Astrocyte of the cerebellum (primary cell): Measurements from ENCODE around the gene OSGIN1.

Source experiments
- DNase-seq: peaks from one replicate; pipeline ENCODE4 v3.0.0-alpha.2; 2011; ENCODE audit warnings: low read depth
- H3K4me3 ChIP-seq: 2 replicates; pipeline ENCODE4 v1.5.1; 2011; ENCODE audit warnings: mild to moderate bottlenecking, low read depth, low read length, moderate library complexity
- in situ Hi-C: cut with HindIII; loops from 2 replicates; pipeline ENCODE4 v1.10.0; 2017; ENCODE audit warnings: low sequenced_read_pairs
- TF ChIP-seq, protein P1 (sequence below): IDR thresholded peaks from 2 replicates; pipeline ENCODE4 v1.5.1; 2012; ENCODE audit warnings: low read length, low read depth, moderate library complexity, mild to moderate bottlenecking; ENCODE audit errors: missing control alignments

OSGIN1 gene, protein sequence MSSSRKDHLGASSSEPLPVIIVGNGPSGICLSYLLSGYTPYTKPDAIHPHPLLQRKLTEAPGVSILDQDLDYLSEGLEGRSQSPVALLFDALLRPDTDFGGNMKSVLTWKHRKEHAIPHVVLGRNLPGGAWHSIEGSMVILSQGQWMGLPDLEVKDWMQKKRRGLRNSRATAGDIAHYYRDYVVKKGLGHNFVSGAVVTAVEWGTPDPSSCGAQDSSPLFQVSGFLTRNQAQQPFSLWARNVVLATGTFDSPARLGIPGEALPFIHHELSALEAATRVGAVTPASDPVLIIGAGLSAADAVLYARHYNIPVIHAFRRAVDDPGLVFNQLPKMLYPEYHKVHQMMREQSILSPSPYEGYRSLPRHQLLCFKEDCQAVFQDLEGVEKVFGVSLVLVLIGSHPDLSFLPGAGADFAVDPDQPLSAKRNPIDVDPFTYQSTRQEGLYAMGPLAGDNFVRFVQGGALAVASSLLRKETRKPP

DNA sequence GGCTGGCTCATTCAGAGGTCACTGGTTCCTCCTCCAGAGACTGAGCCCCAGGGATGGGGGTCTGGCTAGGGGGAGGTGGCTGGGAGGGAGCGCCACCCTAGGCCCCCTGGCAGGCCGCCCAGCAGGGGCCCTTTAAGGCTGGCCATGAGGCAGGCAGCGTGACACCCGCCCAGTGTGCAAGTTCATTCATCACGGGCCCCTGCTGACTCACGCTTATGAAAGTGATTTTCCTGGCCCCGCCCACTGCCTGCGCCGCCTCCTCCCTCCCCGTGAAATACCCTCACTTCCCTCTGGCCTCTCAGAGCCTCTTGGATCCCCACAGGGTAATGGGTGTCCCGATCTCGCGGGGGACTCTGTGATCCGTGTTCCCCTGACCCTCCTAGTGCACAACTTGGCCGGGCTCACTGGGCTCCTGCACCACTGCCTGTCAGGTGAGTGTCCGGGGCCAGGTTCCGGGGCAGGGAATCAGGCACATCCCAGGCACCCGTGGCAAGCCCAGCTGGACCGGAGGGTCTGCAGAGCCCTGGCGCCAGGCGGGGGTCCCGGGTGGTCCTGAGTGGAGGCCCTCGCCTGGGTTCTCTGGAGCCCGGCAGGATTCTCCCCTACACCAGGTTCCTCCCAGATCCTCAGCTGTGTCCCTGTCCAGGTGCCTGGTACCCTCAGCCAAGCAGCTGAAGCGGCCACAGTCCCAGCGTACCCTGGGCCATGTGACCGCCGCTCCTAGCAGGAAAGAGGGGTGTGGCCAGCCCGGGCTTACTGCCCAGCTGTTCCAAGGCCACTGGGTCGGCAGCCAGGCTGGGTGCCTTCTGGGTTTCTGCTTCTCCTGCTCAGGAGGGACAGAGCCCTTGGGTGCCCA, at the start of gene OSGIN1:
OSGIN1 (plus strand) TSS at position 301 of the 856 bp plus-strand sequence. CDS start 4,432 bp downstream, outside the sequence.
- peak within 1 kb of the TSS; percentile 40 for H3K4me3 ChIP-seq
- in situ Hi-C loops = no loop called here
- TF ChIP-seq, protein P1, sequence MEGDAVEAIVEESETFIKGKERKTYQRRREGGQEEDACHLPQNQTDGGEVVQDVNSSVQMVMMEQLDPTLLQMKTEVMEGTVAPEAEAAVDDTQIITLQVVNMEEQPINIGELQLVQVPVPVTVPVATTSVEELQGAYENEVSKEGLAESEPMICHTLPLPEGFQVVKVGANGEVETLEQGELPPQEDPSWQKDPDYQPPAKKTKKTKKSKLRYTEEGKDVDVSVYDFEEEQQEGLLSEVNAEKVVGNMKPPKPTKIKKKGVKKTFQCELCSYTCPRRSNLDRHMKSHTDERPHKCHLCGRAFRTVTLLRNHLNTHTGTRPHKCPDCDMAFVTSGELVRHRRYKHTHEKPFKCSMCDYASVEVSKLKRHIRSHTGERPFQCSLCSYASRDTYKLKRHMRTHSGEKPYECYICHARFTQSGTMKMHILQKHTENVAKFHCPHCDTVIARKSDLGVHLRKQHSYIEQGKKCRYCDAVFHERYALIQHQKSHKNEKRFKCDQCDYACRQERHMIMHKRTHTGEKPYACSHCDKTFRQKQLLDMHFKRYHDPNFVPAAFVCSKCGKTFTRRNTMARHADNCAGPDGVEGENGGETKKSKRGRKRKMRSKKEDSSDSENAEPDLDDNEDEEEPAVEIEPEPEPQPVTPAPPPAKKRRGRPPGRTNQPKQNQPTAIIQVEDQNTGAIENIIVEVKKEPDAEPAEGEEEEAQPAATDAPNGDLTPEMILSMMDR = no peak
- DNase-seq = peak; percentile 56

DNA sequence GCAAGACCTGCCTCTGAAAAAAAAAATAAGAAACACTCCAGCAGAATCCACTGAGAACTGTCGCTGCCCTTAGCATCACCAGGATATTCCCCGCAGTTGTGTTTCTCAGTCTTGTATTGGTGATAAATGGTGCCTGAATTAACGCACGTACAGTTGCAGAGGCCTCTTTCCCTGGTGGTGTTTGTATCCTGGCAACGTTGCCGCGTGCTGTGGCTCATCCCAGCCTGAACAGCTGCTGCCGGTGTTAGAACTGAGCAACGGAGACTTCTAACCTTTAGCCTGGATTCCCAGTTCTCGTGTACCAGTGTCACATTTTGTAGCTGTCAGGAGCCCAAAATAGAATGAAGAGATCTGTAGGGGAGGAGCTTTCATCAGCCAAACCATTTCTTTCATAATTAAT, 49.3 kb upstream of the OSGIN1 start:
- no peak for DNase-seq
- no peak overlapping the region for H3K4me3 ChIP-seq
- in situ Hi-C loops = no loop called here
- TF ChIP-seq, protein P1 = no peak

DNA sequence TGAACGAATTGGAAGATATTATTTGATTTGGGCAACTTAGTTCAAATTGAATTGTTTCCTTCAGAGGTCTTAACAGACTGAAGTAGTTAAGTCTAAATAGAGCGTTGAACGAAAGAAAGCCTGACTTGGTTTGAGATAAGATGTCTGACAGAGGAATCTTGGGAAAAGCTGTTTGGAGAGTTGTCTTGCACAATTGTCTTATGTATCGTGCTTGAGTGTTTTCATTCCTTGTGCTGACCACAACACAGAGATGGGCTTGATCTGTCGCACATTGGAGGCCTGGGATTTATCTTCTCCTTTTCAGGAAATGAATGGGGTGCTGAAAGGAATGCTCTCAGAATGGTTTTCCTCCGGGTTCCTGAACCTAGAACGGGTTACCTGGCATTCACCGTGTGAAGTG, 46.4 kb upstream of the OSGIN1 start:
- H3K4me3 ChIP-seq = no peak overlapping the region
- in situ Hi-C loops = no loop called here
- TF ChIP-seq, protein P1 = no peak
- no peak for DNase-seq

DNA sequence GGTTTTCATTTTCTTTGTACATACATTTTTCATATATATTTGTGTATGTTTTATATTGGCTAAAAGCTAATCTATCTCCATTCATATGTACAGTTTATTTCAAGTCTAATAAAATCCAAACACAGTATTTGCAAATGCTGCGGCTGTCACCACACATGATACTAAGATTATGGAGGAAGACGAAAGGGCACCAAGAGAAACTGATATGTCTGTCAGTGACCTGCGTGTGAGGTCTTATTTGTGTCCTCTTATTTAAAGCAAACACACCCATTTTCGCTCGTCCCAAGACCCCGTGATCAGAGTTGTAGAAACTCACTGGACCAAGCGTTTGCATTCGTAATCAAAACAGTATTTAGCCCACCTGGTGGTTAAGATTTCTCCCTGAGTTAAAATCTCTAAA, 45.9 kb upstream of the OSGIN1 start:
- no peak for DNase-seq
- H3K4me3 ChIP-seq = no peak overlapping the region
- in situ Hi-C loops = no loop called here
- TF ChIP-seq, protein P1 = no peak

DNA sequence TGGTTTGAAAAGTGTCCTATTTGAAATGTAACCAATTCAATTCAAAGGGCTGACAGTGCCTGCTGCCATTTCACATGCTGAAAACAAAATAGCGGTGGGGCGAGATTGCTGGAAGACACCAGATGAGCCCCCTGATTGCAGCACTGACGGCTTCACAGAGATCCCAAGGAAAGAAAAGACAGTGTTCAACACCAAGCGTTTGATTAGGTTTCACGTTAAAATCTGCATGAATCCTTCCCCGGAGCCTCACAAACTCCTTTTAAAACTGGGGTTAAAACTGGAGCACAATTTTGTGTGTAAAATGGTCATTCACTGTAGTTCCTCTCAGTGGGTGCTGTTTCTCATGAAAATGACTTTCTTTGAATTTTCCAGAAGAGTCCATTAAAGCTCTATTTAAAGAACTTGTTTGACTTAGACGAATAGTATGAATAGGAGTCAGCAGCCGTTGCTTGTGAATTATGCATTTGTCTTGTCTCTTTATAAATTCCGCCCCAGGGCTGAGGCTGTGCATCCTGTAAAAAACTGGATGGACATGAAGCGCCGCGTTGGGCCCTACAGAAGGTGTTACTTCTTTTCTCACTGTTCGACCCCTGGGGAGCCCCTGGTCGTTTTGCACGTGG, 45.3 kb upstream of the OSGIN1 start:
- no peak overlapping the region for H3K4me3 ChIP-seq
- no peak for DNase-seq
- in situ Hi-C loops = no loop called here
- TF ChIP-seq, protein P1 = no peak

DNA sequence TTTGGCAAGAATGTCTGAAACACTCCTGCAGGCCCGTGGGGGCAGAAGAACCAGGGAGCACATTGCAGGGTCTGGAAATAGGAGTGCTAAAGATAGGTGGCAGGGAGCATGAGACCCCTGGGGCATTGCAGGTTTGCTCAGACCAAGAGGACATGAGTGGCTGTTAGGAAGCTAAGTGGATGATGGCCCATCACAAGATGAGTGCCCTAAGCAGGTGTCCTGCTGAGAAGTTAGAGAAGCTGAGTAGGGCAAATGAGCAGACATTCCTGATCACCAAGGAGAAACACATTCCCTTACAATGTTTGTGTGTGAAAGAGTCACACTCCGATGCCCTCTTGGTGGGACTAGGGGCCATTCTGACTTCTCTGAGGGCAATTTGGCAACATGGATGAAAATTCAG, 44.2 kb upstream of the OSGIN1 start:
- no peak for DNase-seq
- TF ChIP-seq, protein P1 = no peak
- H3K4me3 ChIP-seq = no peak overlapping the region
- in situ Hi-C loops = no loop called here
